PC-9 (cell line): ENCODE data around the gene ZNF777.

ENCODE experiments used
- CTCF ChIP-seq: fragments of 200-600 bp; sonication (generic); conservative IDR thresholded peaks from 2 replicates; pipeline ENCODE4 v1.6.1; 2017; ENCODE audit warnings: mixed run types, antibody characterized with exemption, mild to moderate bottlenecking, moderate library complexity
- EZH2 ChIP-seq: fragments of 200-600 bp; sonication (generic); IDR thresholded peaks from 2 replicates; pipeline ENCODE4 v1.8.0; 2017; ENCODE audit warnings: antibody characterized with exemption, low read depth

GRCh38 chr7:149500201-149500600 lies 39.3 kb upstream of the ZNF777 start:
- TF ChIP-seq CTCF = no peak
- no peak for TF ChIP-seq EZH2
